GM23248 (cell line): ENCODE data around the gene MYH9. TPM values are rescaled to one million over a fixed set of nuclear protein-coding genes. Genes with fewer than 3 reads are reported as not detected.
"Not testable (repeated sequence)": the region's sequence is repeated elsewhere in the genome, so short reads cannot be mapped to it uniquely, and the experiment has no call there.

Experiments
- DNase-seq: peaks from one replicate; pipeline ENCODE4 v3.0.0-alpha.2; 2015
- H2AFZ ChIP-seq: fragments of 200-600 bp; sonication (generic); 2 replicates; pipeline ENCODE4 v1.6.1; 2016; ENCODE audit warnings: antibody characterized with exemption
- H3F3A ChIP-seq: fragments of 200-600 bp; sonication (generic); 2 replicates; pipeline ENCODE4 v1.6.1; 2016; ENCODE audit warnings: mild to moderate bottlenecking, antibody characterized with exemption, mixed run types; ENCODE audit not compliant: insufficient read depth
- H3K27ac ChIP-seq: fragments of 200-600 bp; sonication (generic); 2 replicates; pipeline ENCODE4 v1.5.1; 2016; ENCODE audit warnings: mild to moderate bottlenecking
- H3K27me3 ChIP-seq: fragments of 200-600 bp; sonication (generic); replicated peaks from 2 replicates; pipeline ENCODE4 v1.6.1; 2016; ENCODE audit warnings: mild to moderate bottlenecking; ENCODE audit not compliant: insufficient read depth
- H3K36me3 ChIP-seq: fragments of 200-600 bp; sonication (generic); 2 replicates; pipeline ENCODE4 v1.6.1; 2016; ENCODE audit warnings: low read depth, mild to moderate bottlenecking
- H3K4me1 ChIP-seq: fragments of 200-600 bp; sonication (generic); 2 replicates; pipeline ENCODE4 v1.6.1; 2016; ENCODE audit warnings: mild to moderate bottlenecking; ENCODE audit not compliant: insufficient read depth
- H3K4me2 ChIP-seq: fragments of 200-600 bp; sonication (generic); one replicate; pipeline ENCODE4 v1.6.1; 2016; ENCODE audit warnings: mild to moderate bottlenecking; ENCODE audit not compliant: unreplicated experiment
- H3K4me3 ChIP-seq: fragments of 200-600 bp; sonication (generic); 2 replicates; pipeline ENCODE4 v1.5.1; 2016; ENCODE audit warnings: mild to moderate bottlenecking
- H3K79me2 ChIP-seq: fragments of 200-600 bp; sonication (generic); 2 replicates; pipeline ENCODE4 v1.6.1; 2016; ENCODE audit warnings: mild to moderate bottlenecking; ENCODE audit not compliant: insufficient read depth
- H3K9ac ChIP-seq: fragments of 200-600 bp; sonication (generic); 2 replicates; pipeline ENCODE4 v1.6.1; 2016; ENCODE audit warnings: mild to moderate bottlenecking
- H3K9me2 ChIP-seq: fragments of 200-600 bp; sonication (generic); 2 replicates; pipeline ENCODE4 v1.6.1; 2016; ENCODE audit warnings: mixed run types, mild to moderate bottlenecking, moderate library complexity; ENCODE audit not compliant: insufficient read depth
- H3K9me3 ChIP-seq: fragments of 200-600 bp; sonication (generic); one replicate; pipeline ENCODE4 v1.6.1; 2017; ENCODE audit warnings: low read depth
- H4K20me1 ChIP-seq: fragments of 200-600 bp; sonication (generic); 2 replicates; pipeline ENCODE4 v1.6.0; 2016; ENCODE audit not compliant: insufficient read depth
- EZH2 ChIP-seq: fragments of 200-600 bp; sonication (generic); IDR thresholded peaks from 2 replicates; pipeline ENCODE4 v1.6.1; 2018; ENCODE audit warnings: antibody characterized with exemption, mild to moderate bottlenecking; ENCODE audit not compliant: insufficient read depth, poor library complexity, severe bottlenecking
- EZH2phosphoT487 ChIP-seq: fragments of 200-600 bp; sonication (generic); IDR thresholded peaks from 2 replicates; pipeline ENCODE4 v1.6.1; 2018; ENCODE audit warnings: antibody characterized with exemption, moderate library complexity, mild to moderate bottlenecking, low read depth; ENCODE audit not compliant: insufficient read depth
- WGBS, 2 experiments: methylation state at CpG; one replicate each; pipeline ENCODE4 v1.1.6; 2015 to 2017; ENCODE audit warnings: low lambda C conversion rate in 2 of 2, low coverage in 1 of 2; ENCODE audit errors: missing lambda C conversion rate in 2 of 2; 5-methylcytosine and 5-hydroxymethylcytosine counted together
- in situ Hi-C: fragments of 300-500 bp; cut with MboI; formaldehyde crosslinking; loops from 2 replicates; pipeline ENCODE4 v1.15.0; 2020
- polyA plus RNA-seq: library from polyadenylated mRNA; unstranded; fragments of >200 nt; fragmentation: Nextera tagmentation; extraction: Ambion mirVana; gene quantifications from 2 replicates; pipeline ENCODE4 v1.2.1, GENCODE V29; 2016
- total RNA-seq: library from RNA; depleted of rRNA; stranded (reverse); fragments of >200 nt; shearing (Covaris generic); gene quantifications from 2 replicates; pipeline ENCODE4 v1.2.3, GENCODE V29; 2014

The MYH9 gene
- total and polyA plus RNA-seq, 2 experiments from 2014 or later = 287 to 420 TPM

DNA sequence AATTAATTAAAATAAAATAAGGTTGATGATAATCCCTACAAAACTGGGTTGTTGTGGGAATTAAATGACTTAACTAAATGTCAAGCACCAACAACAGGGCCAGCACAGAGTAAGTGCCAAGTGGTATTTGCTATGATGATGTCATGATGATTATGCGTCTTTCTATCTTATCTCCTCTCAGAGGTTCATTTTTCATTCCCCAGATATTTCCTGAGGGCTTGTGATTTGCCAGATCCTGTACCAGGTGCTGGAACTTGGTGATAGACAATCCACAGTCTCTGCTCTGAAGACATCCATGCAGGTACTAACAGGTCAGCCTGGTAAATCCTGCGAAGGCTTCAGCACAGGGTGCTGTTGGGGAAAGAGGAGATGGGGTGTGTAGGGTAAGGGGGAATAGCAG, 8.1 kb upstream of the MYH9 start:
- Histone ChIP-seq H3K9me3 (no peaks in the 10 kb centered on the region), H3K9me2 (no peaks in the 10 kb centered on the region), H2AFZ (no peak overlapping the region), H4K20me1 (no peaks in the 10 kb centered on the region), H3F3A (peaks cover 26% of the 10 kb centered on the region), H3K36me3 (no peaks in the 10 kb centered on the region), H3K27me3 (no peaks in the 10 kb centered on the region), H3K27ac (no peak overlapping the region), H3K4me2 (peak overlapping the region; percentile 28), H3K4me1 (peaks cover 36% of the 10 kb centered on the region), H3K9ac (no peak overlapping the region; the same call in 1 of the 2 replicates), H3K79me2 (no peaks in the 10 kb centered on the region), H3K4me3 (no peak overlapping the region)
- DNase-seq = peak; percentile 69
- TF ChIP-seq EZH2phosphoT487 = no peak
- no peak for TF ChIP-seq EZH2
- in situ Hi-C loops = no loop called here
- WGBS, 2 experiments = 46 to 53% methylated on average over 2 of the region's 2 CpGs

DNA sequence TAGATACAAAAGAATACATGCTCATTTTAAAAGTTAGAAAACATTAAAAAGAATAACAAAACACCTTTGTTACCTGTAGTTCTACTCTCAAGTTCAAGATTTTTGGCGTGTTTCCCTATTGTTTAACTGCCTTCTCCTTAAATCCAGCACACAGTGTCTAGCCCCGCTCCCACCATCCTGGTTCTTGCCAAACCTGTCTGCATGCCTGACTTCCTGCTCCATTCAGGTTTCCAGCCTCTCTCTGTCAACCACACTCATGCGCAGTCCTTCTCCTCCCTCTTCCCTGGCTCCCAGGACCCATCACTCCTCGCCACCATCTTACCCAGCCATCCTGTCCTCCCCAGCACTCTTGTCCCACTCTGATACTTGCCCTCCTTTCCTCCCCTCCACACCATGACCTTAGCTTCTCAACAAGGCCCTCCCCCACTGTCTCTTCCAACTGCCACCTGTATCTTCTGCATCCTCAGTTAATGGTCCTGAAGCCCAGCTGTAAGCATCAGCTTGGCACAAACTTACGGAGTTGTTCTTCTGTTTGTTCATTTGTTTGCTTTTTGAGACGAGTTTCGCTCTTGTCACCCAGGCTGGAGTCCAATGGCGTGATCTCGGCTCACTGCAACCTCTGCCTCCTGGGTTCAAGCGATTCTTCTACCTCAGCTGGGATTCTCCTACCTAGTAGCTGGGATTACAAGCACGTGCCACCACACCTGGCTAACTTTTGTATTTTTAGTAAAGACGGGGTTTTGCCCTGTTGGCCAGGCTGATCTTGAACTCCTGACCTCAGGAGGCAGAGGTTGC, 7.5 kb upstream of the MYH9 start:
- Histone ChIP-seq H3K4me3 (no peak overlapping the region), H3K27me3 (no peaks in the 10 kb centered on the region), H3F3A (peaks cover 26% of the 10 kb centered on the region), H3K27ac (no peak overlapping the region), H3K9me3 (no peaks in the 10 kb centered on the region), H3K9me2 (no peaks in the 10 kb centered on the region), H3K4me1 (peaks cover 36% of the 10 kb centered on the region), H4K20me1 (no peaks in the 10 kb centered on the region), H3K9ac (no peak overlapping the region), H2AFZ (no peak overlapping the region), H3K4me2 (peak overlapping the region; percentile 28), H3K79me2 (no peaks in the 10 kb centered on the region; the same call in 1 of the 2 replicates), H3K36me3 (no peaks in the 10 kb centered on the region)
- WGBS, 2 experiments = 79 to 80% methylated on average over 12 of the region's 12 CpGs
- in situ Hi-C loops = no loop called here
- TF ChIP-seq EZH2 = no peak
- DNase-seq = no peak

DNA sequence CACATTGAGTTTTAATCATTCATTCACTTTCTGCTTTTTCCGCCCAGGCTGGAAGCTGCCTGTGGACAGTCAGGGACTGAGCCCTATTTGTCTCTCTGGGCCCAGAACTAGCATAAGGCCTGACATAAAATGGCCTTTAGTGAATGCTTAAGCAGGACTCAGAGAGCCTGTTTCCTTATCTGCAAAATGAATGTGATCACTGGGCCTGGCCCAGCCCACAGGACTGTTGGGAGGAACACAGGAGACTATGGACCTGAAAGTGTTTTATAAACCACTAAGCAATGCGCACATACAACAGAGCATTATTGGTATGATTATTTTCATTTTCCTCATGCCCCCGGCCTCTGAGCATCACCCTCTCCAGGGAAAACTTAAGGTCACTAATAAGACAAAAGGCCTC, 3.9 kb upstream of the MYH9 start:
- Histone ChIP-seq H3K27me3 (no peaks in the 10 kb centered on the region), H3K9ac (no peak overlapping the region), H3K4me1 (peaks cover 18% of the 10 kb centered on the region), H3K9me3 (no peaks in the 10 kb centered on the region), H2AFZ (no peak overlapping the region), H3K36me3 (no peaks in the 10 kb centered on the region), H3K79me2 (peaks cover 19% of the 10 kb centered on the region), H3K4me3 (no peak overlapping the region), H3F3A (peaks cover 12% of the 10 kb centered on the region), H3K4me2 (no peak overlapping the region), H4K20me1 (no peaks in the 10 kb centered on the region), H3K27ac (no peak overlapping the region), H3K9me2 (no peaks in the 10 kb centered on the region)
- DNase-seq = no peak
- TF ChIP-seq EZH2 = no peak
- TF ChIP-seq EZH2phosphoT487 = no peak
- in situ Hi-C loops = no loop called here
- 98 to 99% methylated on average over 3 of the region's 3 CpGs for WGBS, 2 experiments

DNA sequence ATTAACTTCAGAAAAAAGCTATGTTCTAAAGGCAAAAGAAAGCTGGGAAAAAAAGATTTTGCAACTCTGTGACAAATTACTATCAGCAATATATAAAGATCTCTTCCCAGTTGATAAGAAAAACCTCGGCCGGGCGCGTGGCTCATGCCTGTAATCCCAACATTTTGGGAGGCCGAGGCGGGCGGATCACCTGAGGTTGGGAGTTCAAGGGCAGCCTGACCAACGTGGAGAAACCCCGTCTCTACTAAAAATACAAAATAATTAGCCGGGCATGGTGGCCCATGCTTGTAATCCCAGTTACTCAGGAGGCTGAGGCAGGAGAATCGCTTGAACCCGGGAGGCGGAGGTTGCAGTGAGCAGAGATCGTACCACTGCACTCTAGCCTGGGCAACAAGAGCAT, 1.4 kb upstream of the MYH9 start:
- in situ Hi-C loops = not testable (repeated sequence)
- H3K27ac ChIP-seq = peak overlapping the region; percentile 43

DNA sequence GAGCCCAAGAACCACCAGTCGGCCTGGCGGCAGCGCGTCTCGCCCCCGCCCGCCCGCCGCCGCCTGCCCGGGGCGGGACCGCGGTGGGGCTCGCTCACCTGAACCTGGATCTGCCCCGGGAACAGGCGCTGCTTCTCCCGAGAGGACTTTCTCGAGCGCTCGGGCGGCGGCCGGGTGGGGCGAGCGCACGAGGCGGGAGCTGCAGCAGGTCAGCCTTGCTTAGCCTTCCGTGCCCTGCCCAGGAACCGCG, 133 bp downstream of the MYH9 start:
- H3K36me3 ChIP-seq = no peaks in the 10 kb centered on the region
- H2AFZ ChIP-seq = no peak overlapping the region
- peaks cover 58% of the 10 kb centered on the region for H3K79me2 ChIP-seq
- H3K9me3 ChIP-seq = no peaks in the 10 kb centered on the region
- H4K20me1 ChIP-seq = peaks cover 22% of the 10 kb centered on the region
- H3K4me3 ChIP-seq = peak overlapping the region; percentile 91
- H3K9ac ChIP-seq = peak overlapping the region; percentile 87
- no peaks in the 10 kb centered on the region for H3K27me3 ChIP-seq
- WGBS, 2 experiments = 2% methylated on average over 28 of the region's 31 CpGs; no CpG with 5 or more reads in 1 of the 2 experiments
- peaks cover 35% of the 10 kb centered on the region for H3F3A ChIP-seq
- H3K4me1 ChIP-seq = peaks cover 31% of the 10 kb centered on the region
- in situ Hi-C loops = no loop called here
- no peaks in the 10 kb centered on the region for H3K9me2 ChIP-seq
- TF ChIP-seq EZH2 = no peak
- no peak for TF ChIP-seq EZH2phosphoT487
- DNase-seq = no peak
- H3K27ac ChIP-seq = peak overlapping the region; percentile 82
- H3K4me2 ChIP-seq = peak overlapping the region; percentile 88

More for the DNA sequence above, 1.4 kb upstream of the MYH9 start:
- not testable (repeated sequence) for H4K20me1 ChIP-seq, H3K9ac ChIP-seq, H3K27me3 ChIP-seq, DNase-seq, H3K9me2 ChIP-seq, H3K36me3 ChIP-seq, H3K9me3 ChIP-seq
- H3K4me3 ChIP-seq = peak overlapping the region; percentile 64
- H3K4me1 ChIP-seq = peaks cover 17% of the 10 kb centered on the region
- WGBS, 2 experiments = 95 to 96% methylated on average over 14 of the region's 14 CpGs
- H3K79me2 ChIP-seq = peaks cover 43% of the 10 kb centered on the region
- peak overlapping the region; percentile 76 for H3K4me2 ChIP-seq
- H2AFZ ChIP-seq = peak overlapping the region; percentile 67; the same call in 1 of the 2 replicates
- H3F3A ChIP-seq = peaks cover 21% of the 10 kb centered on the region
